NCI-H510A (cell line): ENCODE results near the gene IFI16.
"Not testable (repeated sequence)": the region's sequence is repeated elsewhere in the genome, so short reads cannot be mapped to it uniquely, and the experiment has no call there.

Source experiments
- DNase-seq: peaks from one replicate; lab custom pipeline; 2025; lab: John Stamatoyannopoulos, UW

Gene IFI16

DNA sequence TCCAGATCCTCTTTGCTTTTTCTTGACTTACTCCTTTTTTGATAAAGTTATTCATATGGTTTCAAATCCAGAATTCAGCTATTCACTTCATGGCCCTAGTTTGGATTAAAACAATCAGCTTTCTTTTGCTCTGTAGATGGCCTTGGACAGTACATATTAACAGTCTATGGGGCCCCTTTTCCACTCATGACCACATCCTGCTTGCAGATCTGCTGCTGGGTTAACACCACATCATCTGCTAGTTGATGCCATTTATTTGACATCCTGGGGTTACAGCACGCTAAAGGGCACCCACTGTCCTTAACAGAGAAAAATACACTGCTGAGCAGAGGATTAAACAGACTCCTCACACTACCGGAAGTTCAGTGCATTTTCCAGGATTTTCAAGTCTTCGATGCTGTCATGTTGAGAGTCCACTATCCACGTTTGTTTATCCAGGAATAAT, 941 bp upstream of the IFI16 start:
- DNase-seq: no peak

GRCh38 chr1:159009287-159009686, 420 bp upstream of the IFI16 start:
- no peak for DNase-seq

GRCh38 chr1:159010391-159010790, 684 bp downstream of the IFI16 start:
- no peak for DNase-seq

DNA sequence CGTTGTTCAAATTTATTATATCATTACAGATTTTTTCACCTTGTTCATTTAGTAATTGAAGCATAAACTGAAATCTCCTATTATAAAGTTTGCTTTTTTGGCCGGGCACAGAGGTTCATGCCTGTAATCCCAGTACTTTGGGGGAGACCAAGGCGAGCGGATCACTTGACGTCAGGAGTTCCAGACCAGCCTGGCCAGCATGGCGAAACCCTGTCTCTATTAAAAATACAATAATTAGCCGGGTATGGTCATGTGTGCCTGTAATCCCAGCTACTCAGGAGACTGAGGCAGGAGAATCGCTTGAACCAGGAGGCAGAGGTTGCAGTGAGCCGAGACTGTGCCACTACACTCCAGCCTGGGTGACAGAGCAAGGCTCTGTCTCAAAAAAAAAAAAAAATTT, 1.3 kb downstream of the IFI16 start:
- DNase-seq: not testable (repeated sequence)

GRCh38 chr1:159011751-159012150, 2.0 kb downstream of the IFI16 start:
- DNase-seq: no peak

- no peak for DNase-seq
Observed at GRCh38 chr1:159012495-159012894, 2.8 kb downstream of the IFI16 start.

- DNase-seq: no peak
Observed at GRCh38 chr1:159014003-159014571, 4.4 kb downstream of the IFI16 start.

DNA sequence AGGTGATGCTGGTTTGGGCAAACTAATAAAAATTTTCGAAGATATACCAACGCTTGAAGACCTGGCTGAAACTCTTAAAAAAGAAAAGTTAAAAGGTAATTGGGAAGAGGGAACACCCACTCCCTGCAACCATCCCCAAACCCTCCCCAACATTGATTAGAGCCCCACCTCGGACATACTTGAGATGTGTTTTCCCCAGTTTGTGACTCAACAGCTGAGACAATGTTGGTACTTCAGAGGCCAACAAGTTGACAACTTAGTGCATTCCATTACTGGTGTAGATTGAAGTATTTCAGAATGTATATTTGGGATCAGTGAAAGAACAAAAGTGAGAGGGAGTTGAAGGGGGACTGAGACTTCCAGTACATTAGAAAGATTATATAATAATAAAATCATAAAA, 5.1 kb downstream of the IFI16 start:
- DNase-seq: no peak

GRCh38 chr1:159015440-159015909, 5.8 kb downstream of the IFI16 start:
- no peak for DNase-seq

- no peak for DNase-seq
Observed at GRCh38 chr1:159023723-159024122, 14.0 kb downstream of the IFI16 start.

GRCh38 chr1:159025043-159025442, 15.3 kb downstream of the IFI16 start:
- DNase-seq: no peak

GRCh38 chr1:159026841-159027240, 17.1 kb downstream of the IFI16 start:
- DNase-seq: not testable (repeated sequence)

DNA sequence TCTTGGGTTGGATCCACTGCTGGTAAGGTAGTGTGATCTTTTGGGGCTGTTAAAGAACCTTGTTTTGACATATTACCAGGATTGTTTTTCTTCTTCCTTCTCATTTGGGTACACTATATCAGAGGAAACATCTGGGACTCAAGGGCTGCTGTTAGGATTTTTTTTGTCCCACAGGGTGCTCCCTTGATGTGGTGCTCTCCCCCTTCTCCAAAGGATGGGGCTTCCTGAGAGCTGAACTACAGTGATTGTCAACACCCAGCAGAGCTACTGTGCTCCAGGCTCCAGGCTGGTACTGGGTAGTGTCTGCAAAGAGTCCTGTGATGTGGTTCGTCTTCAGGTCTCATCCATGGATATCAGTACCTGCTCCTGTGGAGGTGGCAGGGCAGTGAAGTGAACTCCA, 20.6 kb downstream of the IFI16 start:
- DNase-seq: no peak

- DNase-seq: no peak
Observed at GRCh38 chr1:159030877-159031447, 21.3 kb downstream of the IFI16 start.

- no peak for DNase-seq
Observed at GRCh38 chr1:159040206-159040605, 30.5 kb downstream of the IFI16 start.

DNA sequence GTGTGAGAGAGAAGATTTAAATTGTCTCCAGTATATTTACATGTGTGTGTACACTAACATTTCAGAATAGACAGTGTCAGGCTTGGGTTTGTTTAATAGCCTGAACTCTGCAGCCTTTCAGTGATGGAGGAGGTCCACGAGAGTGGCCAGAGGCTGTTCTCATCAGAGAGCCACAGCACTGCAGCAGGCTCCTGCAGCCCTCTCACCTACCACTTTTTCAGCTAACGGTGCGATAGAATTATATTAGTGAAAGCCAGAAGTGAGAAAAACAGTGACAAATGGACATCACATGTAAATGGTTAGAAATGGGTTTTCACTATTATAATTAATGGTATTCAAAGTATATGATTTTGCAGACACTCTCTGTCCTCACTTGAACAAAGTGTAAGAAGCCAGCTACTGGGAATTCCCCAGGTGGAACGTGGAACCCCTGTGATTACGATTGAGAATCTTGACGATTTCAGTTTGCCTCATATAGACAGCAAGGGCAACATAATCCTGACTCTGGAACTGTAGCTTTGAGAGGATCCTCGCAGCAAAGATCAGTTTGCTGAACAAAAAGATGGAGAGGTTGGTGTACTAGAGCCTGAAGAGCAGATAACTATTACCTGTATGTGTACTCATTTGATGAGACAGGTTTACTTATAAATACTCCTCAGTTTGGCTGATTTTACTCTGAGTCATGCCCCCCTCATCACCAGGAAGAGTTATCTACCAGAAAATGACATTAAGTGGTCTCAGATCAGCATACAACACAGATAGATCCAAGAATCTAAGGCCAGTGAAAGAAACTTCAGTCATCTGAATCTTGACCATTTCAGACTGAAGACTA, 31.4 kb downstream of the IFI16 start:
- no peak for DNase-seq

DNA sequence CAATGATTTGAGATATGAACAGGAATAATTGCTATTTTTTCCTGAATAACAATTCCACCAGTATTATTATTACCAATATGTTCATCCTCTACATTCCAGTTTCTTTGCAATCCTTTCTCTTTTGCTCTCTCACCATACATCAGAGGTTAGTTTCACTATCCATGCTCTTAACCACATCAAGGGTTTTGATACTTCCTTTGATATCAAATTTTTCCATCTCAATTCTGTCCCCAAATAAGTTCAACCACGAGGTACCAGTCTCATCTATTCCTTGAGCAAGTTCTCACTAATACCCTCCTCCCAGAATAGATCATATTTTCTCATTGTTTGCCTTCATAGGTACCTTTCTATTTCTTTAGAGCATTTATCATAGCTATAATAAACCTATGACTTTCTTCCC, 36.8 kb downstream of the IFI16 start:
- not testable (repeated sequence) for DNase-seq

GRCh38 chr1:159051436-159051835, 41.7 kb downstream of the IFI16 start:
- DNase-seq: no peak

DNA sequence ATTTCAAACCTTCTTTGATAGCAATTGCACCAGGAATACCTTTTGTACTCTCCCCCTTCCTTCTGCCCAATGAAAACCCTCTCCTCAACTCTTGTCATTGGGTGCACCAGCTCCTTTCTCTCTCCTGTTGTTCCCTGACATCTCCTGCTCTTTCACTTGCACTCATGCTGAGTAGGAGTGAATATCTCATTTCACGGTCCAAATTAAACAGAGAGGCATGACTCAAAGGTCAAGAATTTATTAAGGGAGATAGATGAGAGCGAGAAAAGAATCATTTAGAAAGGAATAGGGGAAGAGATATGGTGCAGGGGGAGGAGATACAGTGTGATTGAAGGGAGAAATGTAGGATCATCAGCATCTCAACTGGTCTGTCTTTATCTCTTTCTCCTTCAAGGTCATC, 44.7 kb downstream of the IFI16 start:
- no peak for DNase-seq

DNA sequence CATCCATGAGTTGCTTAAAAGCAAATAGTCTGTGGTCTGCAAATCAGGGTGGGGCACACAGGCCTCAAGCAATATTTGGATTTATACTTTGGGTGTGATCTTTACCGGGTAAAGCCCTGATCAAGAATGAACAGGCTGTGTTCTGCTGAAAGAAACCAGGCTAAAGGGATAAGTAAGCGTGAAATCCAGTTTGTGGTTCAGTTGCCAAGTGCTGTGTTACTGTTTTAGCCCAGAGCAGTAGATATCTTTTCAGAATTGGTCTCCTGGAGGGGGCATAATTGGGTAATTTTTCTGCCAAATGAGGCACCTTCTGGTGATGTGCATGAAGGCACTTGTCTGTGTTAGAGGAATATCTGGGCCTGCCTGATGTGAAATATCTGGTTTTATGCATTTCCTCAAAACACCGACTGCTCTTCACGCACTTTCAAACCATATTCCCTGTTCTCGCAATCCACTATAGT, 45.5 kb downstream of the IFI16 start:
- DNase-seq: no peak

- no peak for DNase-seq
Observed at GRCh38 chr1:159056069-159056698, 46.5 kb downstream of the IFI16 start.

DNA sequence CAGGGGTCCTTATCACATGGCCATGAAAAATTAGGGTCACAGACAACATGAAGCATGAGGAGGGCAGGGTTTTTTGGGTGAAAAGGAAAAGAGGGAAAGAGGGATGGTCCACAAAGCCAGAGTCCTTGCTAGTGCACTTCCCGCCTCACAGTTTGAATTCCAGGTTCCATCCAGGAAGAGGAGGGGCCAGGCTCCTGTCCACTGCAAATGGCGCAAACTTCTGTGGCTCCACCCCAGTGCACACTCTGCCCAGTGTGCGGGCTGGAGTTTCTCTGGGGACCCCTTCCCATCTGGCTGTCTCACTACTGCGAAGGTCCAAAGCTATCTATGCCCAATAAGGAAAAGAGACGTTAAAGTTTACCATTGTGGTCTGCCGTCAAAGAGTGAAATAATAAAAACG, 49.0 kb downstream of the IFI16 start:
- no peak for DNase-seq

DNA sequence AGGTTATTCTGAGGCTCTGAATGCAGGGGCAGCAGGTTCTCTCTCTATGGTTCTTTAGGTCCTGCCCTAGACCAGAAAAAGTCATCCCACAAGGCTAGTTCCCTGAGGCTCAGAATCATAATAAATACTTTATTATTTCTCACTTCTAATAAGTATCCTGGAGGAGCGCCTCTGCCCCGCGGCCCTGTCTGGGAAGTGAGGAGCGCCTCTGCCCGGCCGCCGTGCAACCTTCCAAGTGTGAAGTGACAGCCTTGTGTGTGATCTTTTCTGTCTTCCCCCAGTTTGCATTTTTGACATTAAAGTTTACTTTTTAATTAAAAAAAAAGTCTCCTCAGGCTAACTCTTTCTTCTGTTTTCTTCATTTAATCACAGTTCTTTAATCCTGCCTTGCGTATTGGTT, 55.4 kb downstream of the IFI16 start:
- no peak for DNase-seq
